Tibial nerve (tissue), 3 donors: Measurements from ENCODE around the gene GNAQ.

ENCODE experiments used
- POLR2A ChIP-seq, 2 donors: fragments of 450-650 bp; IDR thresholded peaks; one replicate each; pipeline ENCODE4 v1.6.1; 2017; ENCODE audit warnings: antibody characterized with exemption in 2 of 2, mild to moderate bottlenecking in 2 of 2, moderate library complexity in 2 of 2
- TF ChIP-seq, protein P1 (sequence below), 5 experiments: fragments of 200-600 bp in 3 of 5; fragments of 450-650 bp in 2 of 5; sonication (generic) in 3 of 5; IDR thresholded peaks; one replicate each; pipeline ENCODE4 v1.5.1; 2016 to 2019; ENCODE audit warnings: antibody characterized with exemption in 5 of 5, mild to moderate bottlenecking in 3 of 5, moderate library complexity in 2 of 5

DNA sequence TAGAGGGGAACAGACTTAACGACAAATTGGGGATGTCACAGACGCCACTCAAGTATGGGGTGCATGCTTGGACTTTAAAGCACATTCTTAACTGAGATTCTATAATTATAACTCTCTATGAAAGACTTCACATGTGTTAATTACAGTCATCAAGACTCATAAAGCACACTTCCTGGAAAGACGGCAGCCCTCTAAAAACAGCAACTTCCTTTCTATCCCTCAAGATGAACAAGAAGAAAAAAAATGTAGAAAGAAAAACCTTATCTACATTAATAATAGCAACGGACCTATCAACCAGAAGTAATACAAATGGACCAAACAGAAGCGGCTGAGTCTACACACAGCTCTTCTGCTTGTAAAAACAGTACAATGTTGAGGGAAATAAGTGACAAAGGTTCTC is 21.2 kb downstream of the GNAQ start:
- no peak for TF ChIP-seq POLR2A (IDR thresholded peaks at IDR 0.05)
- TF ChIP-seq, protein P1, sequence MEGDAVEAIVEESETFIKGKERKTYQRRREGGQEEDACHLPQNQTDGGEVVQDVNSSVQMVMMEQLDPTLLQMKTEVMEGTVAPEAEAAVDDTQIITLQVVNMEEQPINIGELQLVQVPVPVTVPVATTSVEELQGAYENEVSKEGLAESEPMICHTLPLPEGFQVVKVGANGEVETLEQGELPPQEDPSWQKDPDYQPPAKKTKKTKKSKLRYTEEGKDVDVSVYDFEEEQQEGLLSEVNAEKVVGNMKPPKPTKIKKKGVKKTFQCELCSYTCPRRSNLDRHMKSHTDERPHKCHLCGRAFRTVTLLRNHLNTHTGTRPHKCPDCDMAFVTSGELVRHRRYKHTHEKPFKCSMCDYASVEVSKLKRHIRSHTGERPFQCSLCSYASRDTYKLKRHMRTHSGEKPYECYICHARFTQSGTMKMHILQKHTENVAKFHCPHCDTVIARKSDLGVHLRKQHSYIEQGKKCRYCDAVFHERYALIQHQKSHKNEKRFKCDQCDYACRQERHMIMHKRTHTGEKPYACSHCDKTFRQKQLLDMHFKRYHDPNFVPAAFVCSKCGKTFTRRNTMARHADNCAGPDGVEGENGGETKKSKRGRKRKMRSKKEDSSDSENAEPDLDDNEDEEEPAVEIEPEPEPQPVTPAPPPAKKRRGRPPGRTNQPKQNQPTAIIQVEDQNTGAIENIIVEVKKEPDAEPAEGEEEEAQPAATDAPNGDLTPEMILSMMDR (IDR thresholded peaks at IDR 0.05) = no peak
